GM23248 (cell line): ENCODE measurements around the gene ERN2. TPM values are rescaled to one million over a fixed set of nuclear protein-coding genes. Genes with fewer than 3 reads are reported as not detected.

ENCODE experiments used
- DNase-seq: peaks from one replicate; pipeline ENCODE4 v3.0.0-alpha.2; 2015
- H2AFZ ChIP-seq: fragments of 200-600 bp; sonication (generic); 2 replicates; pipeline ENCODE4 v1.6.1; 2016; ENCODE audit warnings: antibody characterized with exemption
- H3F3A ChIP-seq: fragments of 200-600 bp; sonication (generic); 2 replicates; pipeline ENCODE4 v1.6.1; 2016; ENCODE audit warnings: mild to moderate bottlenecking, antibody characterized with exemption, mixed run types; ENCODE audit not compliant: insufficient read depth
- H3K27ac ChIP-seq: fragments of 200-600 bp; sonication (generic); 2 replicates; pipeline ENCODE4 v1.5.1; 2016; ENCODE audit warnings: mild to moderate bottlenecking
- H3K27me3 ChIP-seq: fragments of 200-600 bp; sonication (generic); replicated peaks from 2 replicates; pipeline ENCODE4 v1.6.1; 2016; ENCODE audit warnings: mild to moderate bottlenecking; ENCODE audit not compliant: insufficient read depth
- H3K36me3 ChIP-seq: fragments of 200-600 bp; sonication (generic); 2 replicates; pipeline ENCODE4 v1.6.1; 2016; ENCODE audit warnings: low read depth, mild to moderate bottlenecking
- H3K4me1 ChIP-seq: fragments of 200-600 bp; sonication (generic); 2 replicates; pipeline ENCODE4 v1.6.1; 2016; ENCODE audit warnings: mild to moderate bottlenecking; ENCODE audit not compliant: insufficient read depth
- H3K4me2 ChIP-seq: fragments of 200-600 bp; sonication (generic); one replicate; pipeline ENCODE4 v1.6.1; 2016; ENCODE audit warnings: mild to moderate bottlenecking; ENCODE audit not compliant: unreplicated experiment
- H3K4me3 ChIP-seq: fragments of 200-600 bp; sonication (generic); 2 replicates; pipeline ENCODE4 v1.5.1; 2016; ENCODE audit warnings: mild to moderate bottlenecking
- H3K79me2 ChIP-seq: fragments of 200-600 bp; sonication (generic); 2 replicates; pipeline ENCODE4 v1.6.1; 2016; ENCODE audit warnings: mild to moderate bottlenecking; ENCODE audit not compliant: insufficient read depth
- H3K9ac ChIP-seq: fragments of 200-600 bp; sonication (generic); 2 replicates; pipeline ENCODE4 v1.6.1; 2016; ENCODE audit warnings: mild to moderate bottlenecking
- H3K9me2 ChIP-seq: fragments of 200-600 bp; sonication (generic); 2 replicates; pipeline ENCODE4 v1.6.1; 2016; ENCODE audit warnings: mixed run types, mild to moderate bottlenecking, moderate library complexity; ENCODE audit not compliant: insufficient read depth
- H3K9me3 ChIP-seq: fragments of 200-600 bp; sonication (generic); one replicate; pipeline ENCODE4 v1.6.1; 2017; ENCODE audit warnings: low read depth
- H4K20me1 ChIP-seq: fragments of 200-600 bp; sonication (generic); 2 replicates; pipeline ENCODE4 v1.6.0; 2016; ENCODE audit not compliant: insufficient read depth
- EZH2 ChIP-seq: fragments of 200-600 bp; sonication (generic); IDR thresholded peaks from 2 replicates; pipeline ENCODE4 v1.6.1; 2018; ENCODE audit warnings: antibody characterized with exemption, mild to moderate bottlenecking; ENCODE audit not compliant: insufficient read depth, poor library complexity, severe bottlenecking
- EZH2phosphoT487 ChIP-seq: fragments of 200-600 bp; sonication (generic); IDR thresholded peaks from 2 replicates; pipeline ENCODE4 v1.6.1; 2018; ENCODE audit warnings: antibody characterized with exemption, moderate library complexity, mild to moderate bottlenecking, low read depth; ENCODE audit not compliant: insufficient read depth
- WGBS, 2 experiments: methylation state at CpG; one replicate each; pipeline ENCODE4 v1.1.6; 2015 to 2017; ENCODE audit warnings: low lambda C conversion rate in 2 of 2, low coverage in 1 of 2; ENCODE audit errors: missing lambda C conversion rate in 2 of 2; 5-methylcytosine and 5-hydroxymethylcytosine counted together
- in situ Hi-C: fragments of 300-500 bp; cut with MboI; formaldehyde crosslinking; loops from 2 replicates; pipeline ENCODE4 v1.15.0; 2020
- polyA plus RNA-seq: library from polyadenylated mRNA; unstranded; fragments of >200 nt; fragmentation: Nextera tagmentation; extraction: Ambion mirVana; gene quantifications from 2 replicates; pipeline ENCODE4 v1.2.1, GENCODE V29; 2016
- total RNA-seq: library from RNA; depleted of rRNA; stranded (reverse); fragments of >200 nt; shearing (Covaris generic); gene quantifications from 2 replicates; pipeline ENCODE4 v1.2.3, GENCODE V29; 2014

ERN2 gene
- total and polyA plus RNA-seq, 2 experiments from 2014 or later = not detected

GRCh38 chr16:23690771-23691482, 22.1 kb downstream of the ERN2 start:
- no peak for DNase-seq
- Histone ChIP-seq H3K36me3 (peaks cover 22% of the 10 kb centered on the region), H3K4me2 (no peak overlapping the region), H3K9ac (no peak overlapping the region), H3F3A (no peaks in the 10 kb centered on the region; the same call in 1 of the 2 replicates), H3K27me3 (no peaks in the 10 kb centered on the region), H3K27ac (no peak overlapping the region), H3K9me3 (no peaks in the 10 kb centered on the region), H4K20me1 (no peaks in the 10 kb centered on the region), H3K4me3 (no peak overlapping the region), H3K79me2 (0 out of 2 replicates have a peak, but pooled peaks cover 2% of the 10 kb centered on the region), H3K9me2 (no peaks in the 10 kb centered on the region), H2AFZ (no peak overlapping the region), H3K4me1 (no peaks in the 10 kb centered on the region)
- in situ Hi-C loops = loop anchor here (25.0 kb wide), 1 partner anchor 821 kb away; no protein-coding TSS in a partner anchor
- WGBS, 2 experiments = 96 to 97% methylated on average over 24 to 25 of the region's 25 CpGs
- no peak for TF ChIP-seq EZH2phosphoT487
- TF ChIP-seq EZH2 = no peak

DNA sequence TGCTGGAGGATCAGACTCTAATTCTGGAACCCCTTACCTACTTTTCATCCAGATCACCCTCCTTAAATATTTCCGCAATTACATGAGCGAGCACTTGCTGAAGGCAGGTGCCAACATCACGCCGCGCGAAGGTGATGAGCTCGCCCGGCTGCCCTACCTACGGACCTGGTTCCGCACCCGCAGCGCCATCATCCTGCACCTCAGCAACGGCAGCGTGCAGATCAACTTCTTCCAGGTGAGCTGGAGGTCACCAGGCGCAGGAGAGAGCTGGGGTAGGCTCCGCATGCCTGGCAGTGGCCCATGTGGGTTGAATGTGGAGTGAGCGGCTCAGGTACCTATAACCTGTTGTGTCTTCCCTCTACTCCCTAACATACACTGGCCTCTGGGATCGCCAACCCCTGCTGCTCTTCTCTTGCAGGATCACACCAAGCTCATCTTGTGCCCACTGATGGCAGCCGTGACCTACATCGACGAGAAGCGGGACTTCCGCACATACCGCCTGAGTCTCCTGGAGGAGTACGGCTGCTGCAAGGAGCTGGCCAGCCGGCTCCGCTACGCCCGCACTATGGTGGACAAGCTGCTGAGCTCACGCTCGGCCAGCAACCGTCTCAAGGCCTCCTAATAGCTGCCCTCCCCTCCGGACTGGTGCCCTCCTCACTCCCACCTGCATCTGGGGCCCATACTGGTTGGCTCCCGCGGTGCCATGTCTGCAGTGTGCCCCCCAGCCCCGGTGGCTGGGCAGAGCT, 23.4 kb downstream of the ERN2 start:
- Histone ChIP-seq H3K9me2 (no peaks in the 10 kb centered on the region), H3K9ac (no peak overlapping the region), H3K4me3 (no peak overlapping the region), H3F3A (no peaks in the 10 kb centered on the region; the same call in 1 of the 2 replicates), H3K27me3 (no peaks in the 10 kb centered on the region), H2AFZ (no peak overlapping the region), H3K4me2 (no peak overlapping the region), H3K27ac (no peak overlapping the region), H4K20me1 (no peaks in the 10 kb centered on the region), H3K36me3 (peaks cover 26% of the 10 kb centered on the region), H3K79me2 (peaks cover 13% of the 10 kb centered on the region), H3K4me1 (no peaks in the 10 kb centered on the region), H3K9me3 (no peaks in the 10 kb centered on the region)
- DNase-seq = no peak
- WGBS, 2 experiments = 96 to 97% methylated on average over 36 of the region's 36 CpGs
- in situ Hi-C loops = loop anchor here (25.0 kb wide), 1 partner anchor 823 kb away; no protein-coding TSS in a partner anchor
- TF ChIP-seq EZH2phosphoT487 = no peak
- no peak for TF ChIP-seq EZH2

- in situ Hi-C loops = loop anchor here (25.0 kb wide), 1 partner anchor 825 kb away; no protein-coding TSS in a partner anchor
- no peak for DNase-seq
- peaks cover 30% of the 10 kb centered on the region for H3K36me3 ChIP-seq
- no peaks in the 10 kb centered on the region for H3K9me3 ChIP-seq
- H3K79me2 ChIP-seq = peaks cover 29% of the 10 kb centered on the region
- TF ChIP-seq EZH2phosphoT487 (no peak), EZH2 (no peak)
- WGBS, 2 experiments = 95 to 96% methylated on average over 16 of the region's 16 CpGs
- H3K9me2 ChIP-seq = no peaks in the 10 kb centered on the region
- no peak overlapping the region for H3K27ac ChIP-seq
- H4K20me1 ChIP-seq = no peaks in the 10 kb centered on the region
- H3K4me2 ChIP-seq = no peak overlapping the region
- no peaks in the 10 kb centered on the region for H3F3A ChIP-seq
- no peaks in the 10 kb centered on the region for H3K27me3 ChIP-seq
- H3K9ac ChIP-seq = no peak overlapping the region
- no peak overlapping the region for H2AFZ ChIP-seq
- no peak overlapping the region for H3K4me3 ChIP-seq
- no peaks in the 10 kb centered on the region for H3K4me1 ChIP-seq
These were observed 25.8 kb downstream of the ERN2 start for GRCh38 chr16:23687034-23687808.

- Histone ChIP-seq H3K9me2 (no peaks in the 10 kb centered on the region), H3K9ac (no peak overlapping the region), H3K27ac (no peak overlapping the region), H3F3A (no peaks in the 10 kb centered on the region; the same call in 1 of the 2 replicates), H3K79me2 (peaks cover 64% of the 10 kb centered on the region), H3K36me3 (peaks cover 22% of the 10 kb centered on the region), H3K4me1 (0 out of 2 replicates have a peak, but pooled peaks cover 14% of the 10 kb centered on the region), H3K4me3 (no peak overlapping the region), H3K9me3 (no peaks in the 10 kb centered on the region), H3K27me3 (no peaks in the 10 kb centered on the region), H4K20me1 (no peaks in the 10 kb centered on the region), H3K4me2 (no peak overlapping the region), H2AFZ (no peak overlapping the region)
- no peak for DNase-seq
- no peak for TF ChIP-seq EZH2phosphoT487
- no peak for TF ChIP-seq EZH2
- in situ Hi-C loops = loop anchor here (25.0 kb wide), 1 partner anchor 829 kb away; no protein-coding TSS in a partner anchor
- WGBS, 2 experiments = 97 to 100% methylated on average over 3 of the region's 3 CpGs
These were observed 29.5 kb downstream of the ERN2 start for GRCh38 chr16:23683487-23683886.
